WERI-Rb-1 (cell line): ENCODE data around the gene DPYSL4.

Experiments
- DNase-seq: peaks from one replicate; pipeline ENCODE4 v3.0.0-alpha.2; 2020
- H3K27ac ChIP-seq: fragments of 250-450 bp; sonication (Bioruptor Pico); 2 replicates; pipeline ENCODE4 v1.5.1; 2020; ENCODE audit warnings: mild to moderate bottlenecking, moderate library complexity
- H3K27me3 ChIP-seq: fragments of 250-450 bp; sonication (Bioruptor Pico); 2 replicates; pipeline ENCODE4 v1.5.1; 2021; ENCODE audit warnings: mild to moderate bottlenecking, low read depth, moderate library complexity; ENCODE audit not compliant: insufficient read depth, severe bottlenecking
- H3K36me3 ChIP-seq: fragments of 250-450 bp; sonication (Bioruptor Pico); 2 replicates; pipeline ENCODE4 v1.5.1; 2020; ENCODE audit warnings: mild to moderate bottlenecking, moderate library complexity
- H3K4me3 ChIP-seq: 2 replicates; pipeline ENCODE4 v1.5.1; 2011; ENCODE audit warnings: low read depth, mild to moderate bottlenecking, control low read depth, low read length
- H3K9me3 ChIP-seq: fragments of 250-450 bp; sonication (Bioruptor Pico); 2 replicates; pipeline ENCODE4 v1.5.1; 2021; ENCODE audit warnings: mild to moderate bottlenecking, moderate library complexity; ENCODE audit not compliant: severe bottlenecking
- TF ChIP-seq, protein P1 (sequence below): IDR thresholded peaks from 2 replicates; pipeline ENCODE4 v1.5.1; 2011; ENCODE audit warnings: low read depth, mild to moderate bottlenecking, control low read depth, inconsistent platforms, low read length

Gene DPYSL4

DNA sequence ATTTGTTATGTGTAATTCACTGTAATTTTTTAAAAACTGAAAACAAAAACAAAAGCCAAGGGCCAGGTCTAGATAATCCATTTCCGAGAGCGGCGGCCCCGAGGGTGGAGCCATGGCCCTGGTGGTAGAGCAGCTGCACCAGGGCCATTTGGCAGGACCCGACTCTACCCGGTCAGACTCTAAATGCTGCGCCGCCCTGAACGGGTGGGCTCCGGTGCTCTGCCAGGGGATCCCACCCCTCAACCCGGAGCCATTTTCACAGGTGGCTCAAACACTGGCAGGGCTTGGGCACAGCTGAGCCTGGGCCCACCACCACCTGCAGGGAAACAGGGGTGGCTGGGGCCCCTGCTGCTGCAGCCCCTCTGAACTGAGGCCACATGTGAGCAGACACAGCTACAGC is 56.9 kb downstream of the DPYSL4 start:
- TF ChIP-seq, protein P1, sequence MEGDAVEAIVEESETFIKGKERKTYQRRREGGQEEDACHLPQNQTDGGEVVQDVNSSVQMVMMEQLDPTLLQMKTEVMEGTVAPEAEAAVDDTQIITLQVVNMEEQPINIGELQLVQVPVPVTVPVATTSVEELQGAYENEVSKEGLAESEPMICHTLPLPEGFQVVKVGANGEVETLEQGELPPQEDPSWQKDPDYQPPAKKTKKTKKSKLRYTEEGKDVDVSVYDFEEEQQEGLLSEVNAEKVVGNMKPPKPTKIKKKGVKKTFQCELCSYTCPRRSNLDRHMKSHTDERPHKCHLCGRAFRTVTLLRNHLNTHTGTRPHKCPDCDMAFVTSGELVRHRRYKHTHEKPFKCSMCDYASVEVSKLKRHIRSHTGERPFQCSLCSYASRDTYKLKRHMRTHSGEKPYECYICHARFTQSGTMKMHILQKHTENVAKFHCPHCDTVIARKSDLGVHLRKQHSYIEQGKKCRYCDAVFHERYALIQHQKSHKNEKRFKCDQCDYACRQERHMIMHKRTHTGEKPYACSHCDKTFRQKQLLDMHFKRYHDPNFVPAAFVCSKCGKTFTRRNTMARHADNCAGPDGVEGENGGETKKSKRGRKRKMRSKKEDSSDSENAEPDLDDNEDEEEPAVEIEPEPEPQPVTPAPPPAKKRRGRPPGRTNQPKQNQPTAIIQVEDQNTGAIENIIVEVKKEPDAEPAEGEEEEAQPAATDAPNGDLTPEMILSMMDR: no peak
- no peaks in the 10 kb centered on the region for H3K9me3 ChIP-seq
- H3K27me3 ChIP-seq: peaks cover 9% of the 10 kb centered on the region
- no peak overlapping the region for H3K4me3 ChIP-seq
- H3K27ac ChIP-seq: no peak overlapping the region
- H3K36me3 ChIP-seq: no peaks in the 10 kb centered on the region
- DNase-seq: no peak

DNA sequence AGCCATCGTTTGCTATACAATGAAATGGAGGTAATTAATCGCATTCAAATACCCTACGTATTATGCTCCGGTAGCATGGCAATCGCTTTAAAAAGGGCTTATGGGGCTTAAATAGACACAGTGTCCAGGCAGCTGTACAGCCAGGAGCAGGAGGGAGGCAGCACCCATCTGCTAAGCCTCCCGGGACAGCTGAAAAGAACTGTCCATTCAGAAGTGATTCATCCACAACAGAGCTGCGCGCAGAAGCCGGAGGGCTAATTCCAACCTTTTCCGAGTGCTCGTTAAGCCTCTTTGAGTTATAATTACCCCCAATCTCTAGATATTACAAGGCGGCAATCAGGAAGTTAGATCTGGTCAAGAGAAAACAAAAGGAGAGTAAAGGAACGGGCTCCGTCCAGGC is 58.3 kb downstream of the DPYSL4 start:
- H3K4me3 ChIP-seq: peak overlapping the region; percentile 26
- peaks cover 9% of the 10 kb centered on the region for H3K27me3 ChIP-seq
- DNase-seq: peak; percentile 94
- no peaks in the 10 kb centered on the region for H3K36me3 ChIP-seq
- H3K9me3 ChIP-seq: no peaks in the 10 kb centered on the region
- peak overlapping the region; percentile 60 for H3K27ac ChIP-seq
- TF ChIP-seq, protein P1: no peak

DNA sequence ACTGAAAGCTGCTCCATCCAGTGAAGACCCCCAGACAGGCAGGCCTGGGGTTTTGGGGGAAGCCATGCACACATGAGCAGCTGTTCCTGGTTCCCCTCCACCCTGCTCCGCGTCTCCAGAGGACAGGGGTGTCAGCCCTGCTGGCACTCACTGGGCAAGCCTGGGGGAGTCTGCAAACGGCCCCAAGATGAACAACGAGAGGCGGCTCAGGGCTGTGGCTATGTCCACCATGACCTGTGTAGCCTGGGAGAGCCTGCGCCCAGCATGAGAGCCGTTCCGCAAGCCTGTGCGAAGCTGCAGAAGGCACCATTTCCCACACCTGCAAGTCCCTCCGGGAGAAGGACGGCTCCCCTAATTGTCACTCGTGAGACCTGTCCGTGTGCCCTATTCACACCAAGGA is 59.5 kb downstream of the DPYSL4 start:
- H3K9me3 ChIP-seq: no peaks in the 10 kb centered on the region

DNA sequence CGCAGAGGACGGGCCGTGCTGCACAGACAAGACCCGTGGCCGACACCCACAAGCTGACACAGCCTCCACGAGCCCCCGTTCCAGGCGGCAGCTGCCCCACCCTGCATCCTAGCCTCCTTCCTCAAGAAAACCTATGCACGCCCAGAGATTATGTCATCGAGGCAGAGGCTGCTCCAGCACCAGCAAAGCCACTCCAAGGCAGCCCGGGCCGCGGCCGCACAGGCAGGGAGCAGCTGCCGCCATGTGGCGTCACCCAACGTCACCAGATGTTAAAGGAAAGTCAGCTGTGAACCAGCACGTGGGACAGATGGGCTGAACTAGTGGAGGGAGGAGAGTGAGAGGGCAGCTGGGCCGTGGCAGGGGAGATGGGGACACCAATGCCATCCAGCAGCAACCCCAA is 61.2 kb downstream of the DPYSL4 start:
- H3K27ac ChIP-seq: no peak overlapping the region
- TF ChIP-seq, protein P1: no peak
- DNase-seq: peak; percentile 74
- H3K27me3 ChIP-seq: peaks cover 9% of the 10 kb centered on the region
- H3K36me3 ChIP-seq: no peaks in the 10 kb centered on the region
- no peaks in the 10 kb centered on the region for H3K9me3 ChIP-seq
- H3K4me3 ChIP-seq: no peak overlapping the region

More for the DNA sequence above, 59.5 kb downstream of the DPYSL4 start:
- H3K27me3 ChIP-seq: peaks cover 9% of the 10 kb centered on the region
- no peaks in the 10 kb centered on the region for H3K36me3 ChIP-seq
- no peak overlapping the region for H3K27ac ChIP-seq
- TF ChIP-seq, protein P1: no peak
- no peak for DNase-seq
- no peak overlapping the region for H3K4me3 ChIP-seq

DNA sequence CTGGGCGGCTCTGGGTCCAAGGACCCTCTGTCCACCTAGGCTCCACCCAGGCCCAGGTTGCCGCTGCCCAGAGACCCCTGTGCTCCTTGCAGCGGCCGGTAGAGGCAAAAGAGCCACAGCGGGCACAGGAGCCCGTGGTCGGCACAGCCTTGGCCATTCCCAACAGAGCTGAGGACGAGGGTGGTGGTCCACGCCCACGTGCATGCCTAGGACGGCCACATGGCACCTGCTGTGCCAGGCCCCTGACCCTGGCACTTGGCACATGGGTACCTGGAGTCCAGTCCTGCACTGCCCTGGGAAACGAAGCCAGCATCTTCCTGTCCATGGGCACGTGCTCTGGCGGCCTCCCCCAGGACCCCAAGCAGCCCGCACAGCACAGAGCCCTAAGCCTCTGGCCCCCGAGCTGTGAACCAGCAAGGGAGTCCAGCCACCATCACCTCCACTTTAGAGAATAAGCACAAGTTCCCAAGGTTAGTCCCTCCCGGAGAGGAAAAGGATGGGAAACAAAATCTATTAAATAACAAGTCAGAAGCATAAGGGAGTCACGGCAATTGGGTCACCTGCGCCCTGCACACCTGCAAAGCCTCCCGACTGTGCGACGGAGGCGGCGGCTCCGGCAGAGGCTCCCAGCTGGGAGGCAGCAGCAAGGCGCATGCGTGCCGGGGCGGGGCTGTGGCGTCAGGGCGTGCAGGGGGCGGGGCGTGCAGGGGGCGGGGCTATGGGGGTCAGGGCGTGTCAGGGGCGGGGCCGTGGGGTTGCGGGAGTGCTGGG is 61.9 kb downstream of the DPYSL4 start:
- H3K9me3 ChIP-seq: no peaks in the 10 kb centered on the region
- H3K27ac ChIP-seq: no peak overlapping the region
- H3K4me3 ChIP-seq: peak overlapping the region; percentile 29
- H3K27me3 ChIP-seq: peaks cover 9% of the 10 kb centered on the region
- TF ChIP-seq, protein P1: no peak
- DNase-seq: peak; percentile 76
- H3K36me3 ChIP-seq: no peaks in the 10 kb centered on the region
